IPS-20b (cell line): ENCODE measurements around the gene RAI2.
"Not testable (repeated sequence)": the region's sequence is repeated elsewhere in the genome, so short reads cannot be mapped to it uniquely, and the experiment has no call there.

Source experiments
- H3K27ac ChIP-seq: one replicate; pipeline ENCODE4 v1.5.1; 2013; ENCODE audit warnings: low read length
- H3K27me3 ChIP-seq: 2 replicates; pipeline ENCODE4 v1.6.1; 2013; ENCODE audit warnings: mild to moderate bottlenecking, low read length, inconsistent platforms; ENCODE audit not compliant: insufficient read depth
- H3K36me3 ChIP-seq: 2 replicates; pipeline ENCODE4 v1.6.1; 2013; ENCODE audit warnings: low read depth, mild to moderate bottlenecking, inconsistent platforms, low read length, moderate library complexity; ENCODE audit not compliant: insufficient read depth
- H3K4me1 ChIP-seq: 2 replicates; pipeline ENCODE4 v1.6.1; 2013; ENCODE audit warnings: mild to moderate bottlenecking, control low read depth, inconsistent platforms, low read length, moderate library complexity; ENCODE audit not compliant: insufficient read depth
- H3K4me3 ChIP-seq: 2 replicates; pipeline ENCODE4 v1.5.1; 2013; ENCODE audit warnings: mild to moderate bottlenecking, low read length, inconsistent platforms
- H3K9ac ChIP-seq: 2 replicates; pipeline ENCODE4 v1.6.1; 2013; ENCODE audit warnings: low read depth, mild to moderate bottlenecking, inconsistent platforms, low read length, moderate library complexity
- H3K9me3 ChIP-seq: 2 replicates; pipeline ENCODE4 v1.6.1; 2013; ENCODE audit warnings: mild to moderate bottlenecking, low read depth, low read length, inconsistent platforms; ENCODE audit not compliant: insufficient read depth

The RAI2 gene

DNA sequence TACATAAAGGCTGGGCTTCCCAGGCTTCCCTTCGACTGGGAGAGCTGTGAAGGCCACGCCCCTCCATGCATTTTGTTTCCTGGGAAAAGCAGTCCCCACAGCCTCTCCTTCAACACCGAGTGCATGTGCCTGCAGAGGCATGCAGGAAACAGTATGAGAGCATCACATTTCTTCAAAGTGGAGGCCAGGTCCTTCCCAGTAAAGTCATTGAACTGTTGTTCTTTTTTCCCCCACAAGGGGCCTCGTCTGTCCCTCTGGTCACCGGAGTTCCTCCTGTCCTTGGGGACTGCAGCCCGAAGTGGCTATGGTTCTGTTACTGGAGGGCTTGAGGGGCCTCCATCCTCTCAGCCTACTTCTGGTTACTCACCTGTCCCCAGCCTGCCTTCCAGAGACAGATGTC, 56.0 kb downstream of the RAI2 start:
- Histone ChIP-seq H3K4me3 (no peak overlapping the region), H3K27ac (no peak overlapping the region), H3K9ac (no peak overlapping the region), H3K4me1 (no peaks in the 10 kb centered on the region), H3K9me3 (no peaks in the 10 kb centered on the region), H3K36me3 (no peaks in the 10 kb centered on the region), H3K27me3 (no peaks in the 10 kb centered on the region)

DNA sequence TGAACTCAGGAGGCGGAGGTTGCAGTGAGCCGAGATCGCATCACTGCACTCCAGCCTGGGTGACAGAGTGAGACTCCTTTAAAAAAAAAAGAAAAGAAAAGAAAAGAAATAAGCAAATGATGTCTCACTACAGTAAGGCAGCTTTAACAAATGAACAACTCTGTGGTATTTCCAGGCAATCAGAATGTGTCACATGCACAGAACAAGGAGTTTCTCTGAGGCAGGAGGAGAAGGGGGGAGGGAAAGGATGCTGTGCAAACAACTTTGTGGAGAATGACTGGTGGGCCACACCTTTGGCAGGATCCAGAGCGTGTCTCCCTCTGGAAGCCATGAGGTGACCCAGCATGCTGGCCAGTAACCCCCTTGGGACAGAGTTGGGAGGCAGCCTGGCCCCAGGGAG, 57.6 kb downstream of the RAI2 start:
- H3K9ac ChIP-seq: no peak overlapping the region
- H3K27ac ChIP-seq: no peak overlapping the region
- H3K9me3 ChIP-seq: no peaks in the 10 kb centered on the region
- no peak overlapping the region for H3K4me3 ChIP-seq
- no peaks in the 10 kb centered on the region for H3K4me1 ChIP-seq
- H3K27me3 ChIP-seq: no peaks in the 10 kb centered on the region
- H3K36me3 ChIP-seq: no peaks in the 10 kb centered on the region

- Histone ChIP-seq H3K4me3 (no peak overlapping the region), H3K27ac (no peak overlapping the region), H3K4me1 (no peaks in the 10 kb centered on the region), H3K27me3 (no peaks in the 10 kb centered on the region), H3K9me3 (no peaks in the 10 kb centered on the region), H3K36me3 (no peaks in the 10 kb centered on the region), H3K9ac (no peak overlapping the region)
Observed at GRCh38 chrX:17802756-17803155, 58.3 kb downstream of the RAI2 start.

GRCh38 chrX:17801431-17801830, 59.7 kb downstream of the RAI2 start:
- H3K9ac ChIP-seq: no peak overlapping the region
- H3K27me3 ChIP-seq: no peaks in the 10 kb centered on the region
- H3K36me3 ChIP-seq: no peaks in the 10 kb centered on the region
- no peaks in the 10 kb centered on the region for H3K4me1 ChIP-seq
- no peak overlapping the region for H3K4me3 ChIP-seq
- no peak overlapping the region for H3K27ac ChIP-seq
- no peaks in the 10 kb centered on the region for H3K9me3 ChIP-seq

GRCh38 chrX:17798921-17799320, 62.2 kb downstream of the RAI2 start:
- no peak overlapping the region for H3K4me3 ChIP-seq

GRCh38 chrX:17792826-17793225, 68.3 kb downstream of the RAI2 start:
- Histone ChIP-seq H3K9ac (no peak overlapping the region), H3K27me3 (no peaks in the 10 kb centered on the region), H3K4me3 (no peak overlapping the region), H3K4me1 (no peaks in the 10 kb centered on the region), H3K9me3 (no peaks in the 10 kb centered on the region), H3K27ac (no peak overlapping the region), H3K36me3 (no peaks in the 10 kb centered on the region)

More at GRCh38 chrX:17798921-17799320, 62.2 kb downstream of the RAI2 start:
- no peaks in the 10 kb centered on the region for H3K36me3 ChIP-seq
- no peak overlapping the region for H3K9ac ChIP-seq
- H3K9me3 ChIP-seq: no peaks in the 10 kb centered on the region
- no peaks in the 10 kb centered on the region for H3K4me1 ChIP-seq
- H3K27ac ChIP-seq: no peak overlapping the region
- no peaks in the 10 kb centered on the region for H3K27me3 ChIP-seq

- no peaks in the 10 kb centered on the region for H3K9me3 ChIP-seq
- no peak overlapping the region for H3K4me3 ChIP-seq
- H3K4me1 ChIP-seq: no peaks in the 10 kb centered on the region
- no peaks in the 10 kb centered on the region for H3K36me3 ChIP-seq
- no peak overlapping the region for H3K9ac ChIP-seq
- H3K27me3 ChIP-seq: no peaks in the 10 kb centered on the region
- H3K27ac ChIP-seq: no peak overlapping the region
Observed at GRCh38 chrX:17788956-17789562, 72.0 kb downstream of the RAI2 start.

DNA sequence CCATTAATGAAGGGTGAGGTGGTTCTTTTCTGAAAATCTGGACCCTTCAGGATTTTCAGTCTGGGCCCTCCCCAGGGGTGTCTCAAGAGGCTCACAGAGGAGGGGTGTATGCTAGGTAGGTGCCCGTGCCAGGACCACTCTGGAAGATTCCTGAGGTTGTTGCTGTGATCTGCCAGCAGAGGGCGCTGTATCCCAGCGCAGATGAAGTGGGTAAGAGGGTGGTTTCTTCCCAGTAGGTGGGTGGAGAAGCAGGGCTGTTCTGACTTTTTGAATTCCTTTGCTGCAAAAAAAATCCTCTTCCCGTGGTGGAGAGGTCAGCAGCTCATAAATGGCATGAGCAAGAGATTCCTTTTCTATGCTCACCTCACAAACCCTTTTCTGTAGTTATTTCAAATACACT, 72.7 kb downstream of the RAI2 start:
- Histone ChIP-seq H3K4me1 (no peaks in the 10 kb centered on the region), H3K36me3 (no peaks in the 10 kb centered on the region), H3K9ac (no peak overlapping the region), H3K27me3 (no peaks in the 10 kb centered on the region), H3K9me3 (no peaks in the 10 kb centered on the region), H3K4me3 (no peak overlapping the region), H3K27ac (no peak overlapping the region)

DNA sequence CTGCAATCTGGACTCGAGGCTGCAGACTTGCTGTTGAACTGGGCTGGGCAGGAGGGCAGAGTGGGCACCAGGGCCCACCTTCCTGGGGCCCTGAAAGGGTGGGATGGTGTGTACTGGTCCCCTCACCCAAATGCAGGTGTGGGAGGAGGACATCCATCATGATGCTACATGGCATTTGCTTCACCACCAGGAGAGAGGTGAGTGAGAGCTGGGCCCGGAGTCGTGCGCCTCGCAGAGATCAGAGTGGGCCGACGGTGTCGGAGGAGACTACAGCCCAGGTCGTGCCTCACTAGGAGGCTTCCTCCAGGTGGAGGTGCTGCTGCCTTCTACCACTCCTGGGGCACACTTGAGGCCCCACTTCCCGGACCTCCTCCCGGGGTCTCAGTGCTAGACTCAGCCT, 73.5 kb downstream of the RAI2 start:
- Histone ChIP-seq H3K4me3 (no peak overlapping the region), H3K36me3 (no peaks in the 10 kb centered on the region), H3K27ac (no peak overlapping the region), H3K4me1 (no peaks in the 10 kb centered on the region), H3K9ac (no peak overlapping the region), H3K27me3 (no peaks in the 10 kb centered on the region), H3K9me3 (no peaks in the 10 kb centered on the region)

- not testable (repeated sequence) for H3K9me3 ChIP-seq, H3K36me3 ChIP-seq, H3K4me1 ChIP-seq, H3K27ac ChIP-seq, H3K27me3 ChIP-seq, H3K9ac ChIP-seq, H3K4me3 ChIP-seq
Observed at GRCh38 chrX:17786554-17787347, 74.3 kb downstream of the RAI2 start.

GRCh38 chrX:17779434-17779833, 81.7 kb downstream of the RAI2 start:
- no peaks in the 10 kb centered on the region for H3K4me1 ChIP-seq
- no peaks in the 10 kb centered on the region for H3K36me3 ChIP-seq
- H3K27me3 ChIP-seq: no peaks in the 10 kb centered on the region
- no peak overlapping the region for H3K9ac ChIP-seq
- H3K4me3 ChIP-seq: no peak overlapping the region
- H3K27ac ChIP-seq: no peak overlapping the region
- H3K9me3 ChIP-seq: no peaks in the 10 kb centered on the region

DNA sequence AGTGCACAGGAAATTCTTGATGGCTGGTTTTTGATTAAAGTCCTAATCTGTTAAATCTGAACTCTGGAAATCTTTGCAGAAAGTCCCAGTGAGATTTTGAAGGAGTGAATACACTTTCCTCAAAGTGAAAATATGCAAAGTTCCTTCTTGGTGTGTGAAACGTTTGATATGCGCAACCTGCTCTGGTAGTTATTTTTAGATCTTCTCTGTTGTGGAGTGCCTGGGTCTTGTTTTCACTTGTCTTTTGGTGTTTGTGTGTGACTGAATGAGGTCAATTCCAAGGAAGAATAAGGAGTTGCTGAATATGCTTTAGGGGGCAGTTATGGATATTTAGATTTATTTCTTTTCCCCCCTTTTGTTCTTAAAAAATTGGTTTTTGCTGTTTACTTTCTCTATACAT, 82.1 kb downstream of the RAI2 start:
- Histone ChIP-seq H3K4me1 (no peaks in the 10 kb centered on the region), H3K9me3 (no peaks in the 10 kb centered on the region), H3K27me3 (no peaks in the 10 kb centered on the region), H3K4me3 (no peak overlapping the region), H3K27ac (no peak overlapping the region), H3K9ac (no peak overlapping the region), H3K36me3 (no peaks in the 10 kb centered on the region)
